ENCODE measurements around the gene FAM110A. TPM values are rescaled to one million over a fixed set of nuclear protein-coding genes. Genes with fewer than 3 reads are reported as not detected.
"Not testable (repeated sequence)": the region's sequence is repeated elsewhere in the genome, so short reads cannot be mapped to it uniquely, and the experiment has no call there.

FAM110A gene
- total and polyA plus RNA-seq, 2 of the 8 experiments (the other 6 are each of a cell fraction or from before 2014, with no cell fraction given), result 10.1 to 10.9 TPM

GRCh38 chr20:848731-849130 lies 15.2 kb downstream of the FAM110A start:
- H3K23ac ChIP-seq (ENCODE audit: insufficient read length); H3K79me2 ChIP-seq (ENCODE audit: control insufficient read depth in 1 of 2, insufficient read depth in 2 of 2, low read length in 2 of 2); H3K4me3 ChIP-seq (ENCODE audit: extremely low read depth in 1 of 4, insufficient read depth in 2 of 4, low read depth in 3 of 4, low read length in 4 of 4); H2AK5ac ChIP-seq (ENCODE audit: low read depth, low read length); H2BK120ac ChIP-seq (replicated peaks; ENCODE audit: low read depth, low read length); H4K5ac ChIP-seq (ENCODE audit: insufficient read length, low read depth, low read length); H3K36me3 ChIP-seq (ENCODE audit: control insufficient read depth in 2 of 4, insufficient read depth in 4 of 4, low read length in 3 of 4); H2BK5ac ChIP-seq (ENCODE audit: low read depth, low read length); FAIRE-seq; DNase-seq (ENCODE audit: low read depth in 1 of 2, low spot score in 2 of 2); H3K4me2 ChIP-seq (ENCODE audit: insufficient read depth in 1 of 2, low read depth in 2 of 2, low read length in 2 of 2); H3K9ac ChIP-seq (replicated peaks in 1 of 4; ENCODE audit: extremely low read depth in 1 of 4, low read depth in 3 of 4, low read length in 3 of 4); H3K23me2 ChIP-seq (ENCODE audit: low read depth, low read length); H3K14ac ChIP-seq (ENCODE audit: insufficient read length); H3K18ac ChIP-seq (ENCODE audit: extremely low read depth, low read length); H4K8ac ChIP-seq (ENCODE audit: extremely low read depth, insufficient read depth, low read length); H3K79me1 ChIP-seq (ENCODE audit: low read depth, low read length); H3K9me3 ChIP-seq (ENCODE audit: insufficient read depth in 2 of 2, low read depth in 1 of 2, low read length in 1 of 2); H3K4ac ChIP-seq (replicated peaks; ENCODE audit: insufficient read length, low read depth, low read length); H3K27ac ChIP-seq (ENCODE audit: low read depth, low read length); H2BK15ac ChIP-seq (ENCODE audit: low read length); H2BK20ac ChIP-seq (ENCODE audit: low read length); POLR2A ChIA-PET (ENCODE audit: partially characterized antibody); H2AFZ ChIP-seq (ENCODE audit: low read length); H4K91ac ChIP-seq (replicated peaks; ENCODE audit: insufficient read length, low read length); H3K56ac ChIP-seq (replicated peaks; ENCODE audit: insufficient read length, low read depth, low read length); H2BK12ac ChIP-seq (ENCODE audit: low read depth, low read length): not testable (repeated sequence)
- peaks cover 6 to 14% of the 10 kb centered on the region in 2 experiments for H4K20me1 ChIP-seq (replicated peaks in 1 of 2; ENCODE audit: control insufficient read depth in 1 of 2, insufficient read depth in 2 of 2, low read length in 2 of 2)
- H3K27me3 ChIP-seq (replicated peaks in 1 of 4; ENCODE audit: control insufficient read depth in 3 of 4, extremely low read depth in 1 of 4, insufficient read depth in 3 of 4, low read length in 3 of 4), result peaks cover 2 to 18% (median 16%) of the 10 kb centered on the region in 4 experiments
- 92% methylated on average over 8 of the region's 8 CpGs; no CpG with 5 or more reads in 1 of the 2 experiments for WGBS, 2 experiments (ENCODE audit: extremely low coverage in 1 of 2, insufficient coverage in 1 of 2, insufficient read length in 1 of 2, insufficient replicate concordance in 2 of 2, low coverage in 1 of 2, low lambda C conversion rate in 2 of 2, missing lambda C conversion rate in 1 of 2)
- H3K4me1 ChIP-seq (replicated peaks in 1 of 4; ENCODE audit: control insufficient read depth in 3 of 4, insufficient read depth in 4 of 4, low read length in 3 of 4), result peaks cover 0 to 23% (median 9%) of the 10 kb centered on the region in 4 experiments; a peak in 5 of 7 replicates
- CTCF ChIA-PET (ENCODE audit: partially characterized antibody), result interaction anchor here (0.7 to 2.9 kb wide), 5 partner anchors 10 to 192 kb away, joined by 3 to 9 read pairs (median 3); no protein-coding TSS in a partner anchor
